ENCODE results near the gene KCNIP4. TPM values are rescaled to one million over a fixed set of nuclear protein-coding genes. Genes with fewer than 3 reads are reported as not detected.

KCNIP4 gene
- total RNA-seq, 4 donors from 2014 or later: not detected

DNA sequence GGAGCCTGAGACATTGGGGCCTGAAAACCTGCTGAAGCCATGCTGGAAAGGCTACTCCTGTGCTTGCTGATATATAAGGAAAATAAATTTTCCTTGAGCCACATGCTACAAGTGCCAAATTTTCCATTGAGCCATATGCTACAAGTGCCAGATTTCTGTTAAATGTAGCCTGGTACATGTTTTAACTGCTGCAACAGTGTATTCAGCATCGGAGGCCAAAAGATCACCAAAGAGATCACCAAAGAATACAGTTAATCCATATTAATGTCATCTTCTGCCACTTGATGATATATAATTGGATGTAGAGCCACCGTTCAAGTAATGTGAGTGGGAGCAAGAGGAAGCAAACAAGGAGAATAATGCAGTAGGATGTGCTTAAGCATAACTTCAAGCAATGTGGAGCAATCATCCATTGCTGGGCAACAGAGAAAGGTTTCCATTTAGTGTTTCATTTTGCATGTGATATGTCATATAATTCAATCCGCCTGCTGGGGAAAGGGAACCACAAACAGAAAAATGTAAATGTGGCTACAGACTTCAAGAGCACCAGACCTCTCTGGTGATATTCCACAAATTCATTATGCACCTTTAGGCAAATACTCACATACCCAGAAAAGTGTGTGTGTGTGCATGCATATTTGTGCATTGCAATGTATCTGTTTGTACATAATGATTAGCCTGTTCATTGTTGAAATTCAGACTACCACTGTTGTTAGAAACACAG, 295.9 kb downstream of the KCNIP4 start:
- TF ChIP-seq EP300 (IDR thresholded peaks at IDR 0.05): no peak
- TF ChIP-seq POLR2A (IDR thresholded peaks at IDR 0.05): no peak
- TF ChIP-seq, protein P1, sequence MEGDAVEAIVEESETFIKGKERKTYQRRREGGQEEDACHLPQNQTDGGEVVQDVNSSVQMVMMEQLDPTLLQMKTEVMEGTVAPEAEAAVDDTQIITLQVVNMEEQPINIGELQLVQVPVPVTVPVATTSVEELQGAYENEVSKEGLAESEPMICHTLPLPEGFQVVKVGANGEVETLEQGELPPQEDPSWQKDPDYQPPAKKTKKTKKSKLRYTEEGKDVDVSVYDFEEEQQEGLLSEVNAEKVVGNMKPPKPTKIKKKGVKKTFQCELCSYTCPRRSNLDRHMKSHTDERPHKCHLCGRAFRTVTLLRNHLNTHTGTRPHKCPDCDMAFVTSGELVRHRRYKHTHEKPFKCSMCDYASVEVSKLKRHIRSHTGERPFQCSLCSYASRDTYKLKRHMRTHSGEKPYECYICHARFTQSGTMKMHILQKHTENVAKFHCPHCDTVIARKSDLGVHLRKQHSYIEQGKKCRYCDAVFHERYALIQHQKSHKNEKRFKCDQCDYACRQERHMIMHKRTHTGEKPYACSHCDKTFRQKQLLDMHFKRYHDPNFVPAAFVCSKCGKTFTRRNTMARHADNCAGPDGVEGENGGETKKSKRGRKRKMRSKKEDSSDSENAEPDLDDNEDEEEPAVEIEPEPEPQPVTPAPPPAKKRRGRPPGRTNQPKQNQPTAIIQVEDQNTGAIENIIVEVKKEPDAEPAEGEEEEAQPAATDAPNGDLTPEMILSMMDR (IDR thresholded peaks at IDR 0.05): no peak
- Histone ChIP-seq H3K27ac (no peak overlapping the region), H3K9me3 (no peaks in the 10 kb centered on the region), H3K27me3 (no peaks in the 10 kb centered on the region), H3K4me3 (no peak overlapping the region), H3K36me3 (no peaks in the 10 kb centered on the region), H3K4me1 (no peaks in the 10 kb centered on the region)
- no peak for DNase-seq (ENCODE audit: low spot score in 2 of 2)
- 86 to 89% methylated on average over 3 of the region's 3 CpGs for WGBS, 2 donors

DNA sequence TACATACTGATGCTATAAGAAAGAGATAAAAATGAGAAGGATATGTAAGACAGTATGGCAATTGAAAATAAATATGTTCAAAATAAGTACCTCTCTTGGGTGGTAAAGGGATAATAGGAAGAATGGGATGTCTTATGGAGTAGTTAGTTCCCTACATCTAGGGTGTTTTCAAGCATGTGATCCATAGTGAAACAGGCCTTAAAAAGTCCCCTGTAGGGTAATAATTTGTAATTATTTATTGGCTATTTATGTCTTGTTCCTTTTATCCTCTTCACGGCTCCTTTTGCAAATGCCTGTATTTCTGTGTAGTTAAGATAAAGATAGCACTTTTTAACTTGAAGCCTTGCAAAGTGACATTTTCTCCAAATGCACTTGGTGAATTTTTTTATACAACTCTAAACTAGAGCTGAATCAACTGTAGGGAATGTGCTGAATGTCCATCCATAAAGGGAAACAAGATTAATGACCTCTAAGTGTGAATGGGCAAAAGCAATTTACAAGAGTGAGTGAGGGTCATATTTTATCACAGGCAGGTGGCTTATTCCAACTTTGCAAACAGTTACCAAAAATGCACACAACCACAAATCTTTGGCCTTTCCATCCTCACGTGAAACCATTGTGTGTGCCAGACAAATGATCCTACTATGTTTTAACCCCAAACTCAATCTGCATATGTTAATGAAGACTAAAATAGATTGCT, 299.0 kb downstream of the KCNIP4 start:
- no peak overlapping the region for H3K27ac ChIP-seq
- no peaks in the 10 kb centered on the region for H3K27me3 ChIP-seq
- TF ChIP-seq, protein P1 (IDR thresholded peaks at IDR 0.05): no peak
- TF ChIP-seq POLR2A (IDR thresholded peaks at IDR 0.05): no peak
- TF ChIP-seq EP300 (IDR thresholded peaks at IDR 0.05): no peak
- no peaks in the 10 kb centered on the region for H3K4me1 ChIP-seq
- no peak for DNase-seq (ENCODE audit: low spot score in 2 of 2)
- whole genome bisulfite sequencing, 2 donors: 56 to 74% methylated on average over 2 of the region's 2 CpGs
- no peaks in the 10 kb centered on the region for H3K9me3 ChIP-seq
- H3K4me3 ChIP-seq: no peak overlapping the region
- H3K36me3 ChIP-seq: no peaks in the 10 kb centered on the region

DNA sequence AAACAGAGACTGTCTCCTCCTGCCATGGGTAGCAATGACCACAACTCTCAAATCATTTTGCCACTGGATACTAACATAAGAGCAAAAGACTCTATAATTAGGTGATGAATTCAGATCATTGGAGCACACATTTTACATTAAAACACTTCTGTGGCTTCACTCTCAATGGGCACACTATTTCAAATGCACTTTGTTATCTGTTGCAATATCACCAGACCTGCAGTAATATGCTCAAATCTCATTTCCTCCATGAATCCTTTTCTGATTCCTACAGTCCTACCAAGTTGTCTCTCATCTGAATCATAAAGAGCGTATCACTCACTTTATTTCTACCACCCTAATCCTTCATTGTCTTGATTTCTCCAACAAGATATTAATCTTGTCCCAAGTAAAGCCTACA, 302.8 kb downstream of the KCNIP4 start:
- 90 to 96% methylated on average over 1 of the region's 1 CpG for WGBS, 2 donors
- no peak for DNase-seq (ENCODE audit: low spot score in 2 of 2)
- no peaks in the 10 kb centered on the region for H3K4me1 ChIP-seq
- no peaks in the 10 kb centered on the region for H3K27me3 ChIP-seq
- H3K9me3 ChIP-seq: no peaks in the 10 kb centered on the region
- no peak overlapping the region for H3K4me3 ChIP-seq
- H3K27ac ChIP-seq: no peak overlapping the region
- TF ChIP-seq, protein P1 (IDR thresholded peaks at IDR 0.05): no peak
- no peak for TF ChIP-seq EP300 (IDR thresholded peaks at IDR 0.05)
- no peak for TF ChIP-seq POLR2A (IDR thresholded peaks at IDR 0.05)
- no peaks in the 10 kb centered on the region for H3K36me3 ChIP-seq

- no peak overlapping the region for H3K27ac ChIP-seq
- TF ChIP-seq POLR2A (IDR thresholded peaks at IDR 0.05): no peak
- TF ChIP-seq, protein P1 (IDR thresholded peaks at IDR 0.05): no peak
- no peak for TF ChIP-seq EP300 (IDR thresholded peaks at IDR 0.05)
- H3K4me1 ChIP-seq: no peaks in the 10 kb centered on the region
- DNase-seq (ENCODE audit: low spot score in 2 of 2): no peak
- H3K9me3 ChIP-seq: no peaks in the 10 kb centered on the region
- 70 to 78% methylated on average over 3 of the region's 3 CpGs for WGBS, 2 donors
- no peaks in the 10 kb centered on the region for H3K27me3 ChIP-seq
- no peak overlapping the region for H3K4me3 ChIP-seq
- no peaks in the 10 kb centered on the region for H3K36me3 ChIP-seq
These were observed 306.9 kb downstream of the KCNIP4 start for GRCh38 chr4:21641696-21642095.

DNA sequence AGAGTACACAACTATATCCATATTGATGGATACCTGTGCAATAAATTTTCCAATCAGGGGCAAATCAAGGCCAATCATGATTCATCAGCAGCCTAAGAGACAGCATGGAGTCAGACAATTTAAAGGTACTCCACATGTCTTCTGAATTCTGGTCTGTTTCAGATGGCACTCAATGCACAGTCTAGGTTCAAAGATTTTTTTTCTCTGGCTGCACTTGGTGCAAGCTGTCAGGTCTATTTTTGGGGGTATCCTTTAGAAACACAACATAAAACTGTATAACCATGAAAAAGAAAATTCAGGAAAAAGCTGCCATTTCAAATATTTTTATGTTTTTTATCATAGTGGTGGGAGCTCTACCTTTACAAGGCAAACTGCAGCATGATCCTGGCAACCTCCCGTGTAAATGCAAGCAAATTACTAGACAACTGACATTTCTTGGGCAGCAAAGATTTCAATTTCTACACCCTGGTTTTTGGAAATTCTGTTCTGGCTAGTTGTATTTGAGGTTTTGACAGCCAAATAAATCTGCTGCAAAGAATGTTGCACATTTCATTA, 310.3 kb downstream of the KCNIP4 start:
- WGBS, 2 donors: 62 to 65% methylated on average over 1 of the region's 1 CpG
- TF ChIP-seq, protein P1 (IDR thresholded peaks at IDR 0.05): no peak
- TF ChIP-seq EP300 (IDR thresholded peaks at IDR 0.05) (no peak), POLR2A (IDR thresholded peaks at IDR 0.05) (no peak)

More for the DNA sequence above, 310.3 kb downstream of the KCNIP4 start:
- H3K4me3 ChIP-seq: no peak overlapping the region
- no peak overlapping the region for H3K27ac ChIP-seq
- no peak for DNase-seq (ENCODE audit: low spot score in 2 of 2)
- H3K9me3 ChIP-seq: no peaks in the 10 kb centered on the region
- no peaks in the 10 kb centered on the region for H3K27me3 ChIP-seq
- no peaks in the 10 kb centered on the region for H3K36me3 ChIP-seq
- no peaks in the 10 kb centered on the region for H3K4me1 ChIP-seq

All from tibial nerve (tissue), 4 donors.